WI38 (cell line): ENCODE results near the gene GSTT2.
A peak's percentile ranks its signal among the peaks of the same experiment; 100 is the strongest.
"Not testable (repeated sequence)": the region's sequence is repeated elsewhere in the genome, so short reads cannot be mapped to it uniquely, and the experiment has no call there.

Experiments
- H3K4me3 ChIP-seq: 2 replicates; pipeline ENCODE4 v1.5.1; 2011; ENCODE audit warnings: low read depth, mild to moderate bottlenecking, control low read depth, low read length
- TF ChIP-seq, protein P1 (sequence below): IDR thresholded peaks from 2 replicates; pipeline ENCODE4 v1.5.1; 2012; ENCODE audit warnings: low read depth, mild to moderate bottlenecking, control low read depth, low read length

GSTT2 gene

DNA sequence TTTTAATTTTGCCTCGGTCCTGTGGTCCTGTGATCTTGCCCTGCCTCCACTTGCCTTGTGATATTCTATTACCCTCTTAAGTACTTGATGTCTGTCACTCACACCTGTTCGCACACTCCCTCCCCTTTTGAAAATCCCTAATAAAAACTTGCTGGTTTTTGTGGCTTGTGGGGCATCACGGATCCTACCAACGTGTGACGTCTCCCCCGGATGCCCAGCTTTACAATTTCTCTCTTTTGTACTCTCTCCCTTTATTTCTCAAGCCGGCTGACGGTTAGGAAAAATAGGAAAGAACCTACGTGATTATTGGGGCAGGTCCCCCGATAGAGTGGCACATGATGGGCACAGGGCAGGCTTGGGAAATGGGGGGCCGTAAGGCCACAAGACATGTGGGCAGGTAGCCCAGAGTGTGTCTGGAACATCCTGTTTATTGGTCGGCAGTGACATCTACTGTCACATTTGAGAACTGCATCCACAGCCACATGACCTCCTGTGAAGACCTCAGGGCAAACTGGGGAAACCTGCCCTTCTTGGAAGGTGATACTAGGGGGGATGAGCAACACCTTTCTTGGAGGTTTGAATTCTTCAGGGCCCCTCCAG, 23.5 kb upstream of the GSTT2 start:
- not testable (repeated sequence) for H3K4me3 ChIP-seq
- TF ChIP-seq, protein P1, sequence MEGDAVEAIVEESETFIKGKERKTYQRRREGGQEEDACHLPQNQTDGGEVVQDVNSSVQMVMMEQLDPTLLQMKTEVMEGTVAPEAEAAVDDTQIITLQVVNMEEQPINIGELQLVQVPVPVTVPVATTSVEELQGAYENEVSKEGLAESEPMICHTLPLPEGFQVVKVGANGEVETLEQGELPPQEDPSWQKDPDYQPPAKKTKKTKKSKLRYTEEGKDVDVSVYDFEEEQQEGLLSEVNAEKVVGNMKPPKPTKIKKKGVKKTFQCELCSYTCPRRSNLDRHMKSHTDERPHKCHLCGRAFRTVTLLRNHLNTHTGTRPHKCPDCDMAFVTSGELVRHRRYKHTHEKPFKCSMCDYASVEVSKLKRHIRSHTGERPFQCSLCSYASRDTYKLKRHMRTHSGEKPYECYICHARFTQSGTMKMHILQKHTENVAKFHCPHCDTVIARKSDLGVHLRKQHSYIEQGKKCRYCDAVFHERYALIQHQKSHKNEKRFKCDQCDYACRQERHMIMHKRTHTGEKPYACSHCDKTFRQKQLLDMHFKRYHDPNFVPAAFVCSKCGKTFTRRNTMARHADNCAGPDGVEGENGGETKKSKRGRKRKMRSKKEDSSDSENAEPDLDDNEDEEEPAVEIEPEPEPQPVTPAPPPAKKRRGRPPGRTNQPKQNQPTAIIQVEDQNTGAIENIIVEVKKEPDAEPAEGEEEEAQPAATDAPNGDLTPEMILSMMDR, result peak; percentile 80

DNA sequence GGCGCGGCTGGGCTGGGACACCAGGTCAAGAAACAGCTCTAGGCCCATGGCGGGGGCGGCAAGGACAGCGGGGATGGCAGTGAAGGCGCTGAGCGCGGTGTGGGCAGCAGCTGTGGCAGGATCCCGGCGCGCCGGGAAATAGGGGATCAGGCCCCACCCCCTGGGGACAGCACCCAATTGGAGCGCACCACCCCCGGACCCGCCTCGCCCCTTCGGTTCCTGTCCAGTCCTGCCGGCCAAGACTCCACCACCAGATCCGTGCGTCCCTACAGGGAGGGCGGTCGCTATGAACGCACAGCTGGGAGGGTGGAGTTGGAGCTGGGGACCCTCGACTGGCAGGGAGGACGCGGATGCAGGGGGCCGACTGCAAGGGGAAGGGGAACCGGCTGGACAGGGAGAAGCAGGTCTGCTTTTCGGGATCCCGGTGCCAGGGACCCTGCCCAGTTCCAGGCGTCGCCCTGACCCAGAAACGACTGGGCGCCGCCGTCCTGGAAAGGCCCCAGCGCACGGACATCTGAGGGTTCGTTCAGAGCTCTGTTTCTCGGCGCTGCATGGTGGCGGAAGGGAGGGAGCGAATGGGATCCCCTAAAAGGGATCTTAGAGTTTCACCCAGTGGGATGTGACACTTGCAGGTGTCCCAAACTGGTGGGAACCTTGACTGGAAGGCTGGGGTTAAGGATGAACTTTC, 18.7 kb upstream of the GSTT2 start, which contains the start of gene GSTT2B:
TSS of gene GSTT2B (minus strand) at position 112 of the 688 bp plus-strand sequence. CDS start at position 48, 64 bp downstream.
- H3K4me3 ChIP-seq, result not testable (repeated sequence)

DNA sequence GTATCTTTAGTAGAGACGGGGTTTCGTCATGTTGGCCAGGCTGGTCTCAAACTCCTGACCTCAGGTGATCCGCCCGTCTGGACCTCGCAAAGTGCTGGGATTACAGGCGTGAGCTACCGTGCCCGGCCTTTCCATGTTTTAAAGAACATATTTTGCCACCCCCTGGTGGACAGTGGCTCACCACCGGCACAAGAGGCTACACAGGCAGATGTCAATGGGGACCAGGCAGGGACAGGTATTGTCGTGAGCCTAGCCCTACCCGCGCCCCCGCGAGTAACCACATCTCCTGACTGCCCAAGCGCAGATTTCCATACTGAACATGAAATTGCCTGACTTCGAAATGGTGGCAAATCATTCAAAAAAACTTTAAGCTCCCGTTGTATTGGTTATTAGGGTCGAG, 13.8 kb upstream of the GSTT2 start:
- H3K4me3 ChIP-seq, result not testable (repeated sequence)

DNA sequence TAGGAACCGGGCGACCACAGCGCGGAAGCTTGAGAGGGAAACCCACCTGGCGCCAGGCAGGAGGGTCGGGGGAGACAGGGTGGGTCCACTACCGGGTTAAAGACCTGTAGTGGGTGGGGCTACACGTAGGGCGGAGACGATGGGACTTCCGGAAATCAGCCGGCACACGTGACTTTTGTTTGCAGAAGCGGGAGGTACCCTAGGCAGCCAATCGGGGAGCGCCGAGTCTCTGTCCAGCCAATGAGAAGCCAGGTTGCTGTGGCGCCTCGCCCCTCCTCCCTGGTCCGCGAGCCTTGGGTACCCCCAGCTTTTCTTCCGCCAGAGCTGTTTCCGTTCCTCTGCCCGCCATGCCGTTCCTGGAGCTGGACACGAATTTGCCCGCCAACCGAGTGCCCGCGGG, 13.4 kb upstream of the GSTT2 start, which contains the start of gene DDTL:
TSS of gene DDTL (plus strand) at position 321 of the 400 bp plus-strand sequence. CDS start at position 348, 27 bp downstream.
- not testable (repeated sequence) for H3K4me3 ChIP-seq

DNA sequence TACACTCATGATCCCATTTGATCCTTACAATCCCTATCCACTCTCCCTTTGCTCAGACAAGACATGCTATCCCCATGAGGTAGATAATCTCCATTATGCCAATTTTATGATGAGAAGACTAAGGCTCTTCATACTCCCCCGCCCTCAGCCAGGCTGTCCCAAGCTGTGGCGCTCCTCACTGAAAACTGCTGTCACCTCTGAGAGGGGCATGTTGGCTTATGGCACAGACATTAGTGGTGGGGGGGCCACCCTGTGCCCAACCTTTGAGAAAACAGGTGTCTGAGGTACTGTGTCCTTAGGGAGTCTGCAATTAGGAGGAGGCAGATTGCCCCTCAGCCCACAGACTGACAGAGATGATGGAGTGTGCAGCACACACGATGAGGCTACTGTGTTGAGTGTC, 10.9 kb upstream of the GSTT2 start:
- TF ChIP-seq, protein P1, result no peak
- H3K4me3 ChIP-seq, result no peak overlapping the region

DNA sequence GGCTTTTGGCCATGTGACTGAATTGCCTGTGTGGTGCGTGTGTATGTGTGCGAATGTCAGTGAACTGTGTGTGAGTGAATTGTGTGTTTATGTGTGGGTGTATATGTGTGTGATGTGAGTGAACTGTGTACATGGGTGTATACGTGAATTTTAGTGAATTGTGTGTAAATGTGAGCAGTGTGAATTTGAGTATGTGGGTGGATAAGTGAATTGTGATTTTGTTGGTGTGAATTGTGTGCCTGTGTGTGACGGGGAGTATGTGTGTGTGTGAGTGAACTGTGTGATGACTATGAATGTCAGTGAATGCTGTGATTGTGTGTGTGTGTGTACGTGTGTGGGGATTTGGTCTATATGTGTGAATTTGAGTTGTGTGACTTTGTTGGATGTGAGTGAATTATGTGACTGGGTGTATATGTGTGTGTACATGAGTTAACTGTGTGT, 9.7 kb upstream of the GSTT2 start:
- no peak overlapping the region for H3K4me3 ChIP-seq
- TF ChIP-seq, protein P1, result no peak

DNA sequence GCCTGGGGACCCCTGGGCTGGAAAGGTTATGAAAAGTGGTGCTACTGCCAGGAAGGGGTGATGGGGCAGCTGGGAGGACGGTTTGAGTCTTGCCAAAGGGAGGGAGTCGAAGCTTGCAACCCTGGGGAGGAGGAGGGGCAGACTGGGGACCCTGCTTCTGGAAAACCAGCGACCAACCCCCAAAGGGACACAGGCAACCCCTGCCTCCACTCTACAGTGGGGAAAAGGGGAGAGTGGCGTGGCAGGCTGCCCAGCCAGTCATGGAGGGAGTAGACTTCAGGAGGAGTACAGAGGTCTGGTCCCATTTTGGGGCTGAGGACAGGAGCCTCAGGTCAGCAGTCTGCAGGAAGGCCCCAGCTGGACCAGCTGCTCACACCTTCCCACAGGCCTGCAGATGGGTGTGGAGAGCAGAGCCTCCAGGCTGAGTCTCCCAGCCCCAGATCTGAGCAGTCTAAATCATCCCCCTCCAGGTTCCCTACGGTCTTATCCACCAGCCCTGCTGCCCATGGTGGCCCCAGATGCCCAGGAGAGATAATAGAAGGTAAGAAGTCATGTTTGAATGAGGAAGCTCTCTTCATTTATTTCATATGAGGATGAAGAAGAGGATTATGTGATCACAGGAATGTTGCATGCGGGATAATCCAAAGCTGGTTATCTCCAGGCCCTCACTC, 9.0 kb upstream of the GSTT2 start:
- no peak overlapping the region for H3K4me3 ChIP-seq
- TF ChIP-seq, protein P1, result no peak

DNA sequence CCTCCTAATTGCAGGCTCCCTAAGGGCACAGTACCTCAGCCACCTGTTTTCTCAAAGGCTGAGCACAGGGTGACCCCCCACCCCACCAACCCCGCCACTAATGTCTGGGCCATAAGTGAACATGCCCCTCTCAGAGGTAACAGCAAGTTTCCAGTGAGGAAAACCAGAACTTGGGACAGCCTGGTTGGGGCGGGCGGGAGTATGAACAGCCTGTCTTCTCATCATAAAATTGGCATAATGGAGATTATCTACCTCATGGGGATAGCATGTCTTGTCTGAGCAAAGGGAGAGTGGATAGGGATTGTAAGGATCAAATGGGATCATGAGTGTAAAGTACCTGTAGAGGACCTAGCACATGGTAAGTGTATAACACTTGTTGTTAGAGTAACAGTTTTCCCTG, 8.0 kb upstream of the GSTT2 start:
- not testable (repeated sequence) for H3K4me3 ChIP-seq

DNA sequence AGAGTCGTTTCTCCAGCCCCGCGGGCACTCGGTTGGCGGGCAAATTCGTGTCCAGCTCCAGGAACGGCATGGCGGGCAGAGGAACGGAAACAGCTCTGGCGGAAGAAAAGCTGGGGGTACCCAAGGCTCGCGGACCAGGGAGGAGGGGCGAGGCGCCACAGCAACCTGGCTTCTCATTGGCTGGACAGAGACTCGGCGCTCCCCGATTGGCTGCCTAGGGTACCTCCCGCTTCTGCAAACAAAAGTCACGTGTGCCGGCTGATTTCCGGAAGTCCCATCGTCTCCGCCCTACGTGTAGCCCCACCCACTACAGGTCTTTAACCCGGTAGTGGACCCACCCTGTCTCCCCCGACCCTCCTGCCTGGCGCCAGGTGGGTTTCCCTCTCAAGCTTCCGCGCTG, 5.6 kb upstream of the GSTT2 start, which contains the start of gene DDT:
TSS of gene DDT (minus strand) at position 97 of the 400 bp plus-strand sequence. CDS start at position 70, 27 bp downstream.
- not testable (repeated sequence) for H3K4me3 ChIP-seq

DNA sequence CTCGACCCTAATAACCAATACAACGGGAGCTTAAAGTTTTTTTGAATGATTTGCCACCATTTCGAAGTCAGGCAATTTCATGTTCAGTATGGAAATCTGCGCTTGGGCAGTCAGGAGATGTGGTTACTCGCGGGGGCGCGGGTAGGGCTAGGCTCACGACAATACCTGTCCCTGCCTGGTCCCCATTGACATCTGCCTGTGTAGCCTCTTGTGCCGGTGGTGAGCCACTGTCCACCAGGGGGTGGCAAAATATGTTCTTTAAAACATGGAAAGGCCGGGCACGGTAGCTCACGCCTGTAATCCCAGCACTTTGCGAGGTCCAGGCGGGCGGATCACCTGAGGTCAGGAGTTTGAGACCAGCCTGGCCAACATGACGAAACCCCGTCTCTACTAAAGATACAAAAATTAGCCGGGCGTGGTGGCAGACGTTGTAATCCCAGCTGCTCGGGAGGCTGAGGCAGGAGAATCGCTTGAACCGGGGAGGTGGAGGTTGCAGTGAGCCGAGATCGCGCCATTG, 5.0 kb upstream of the GSTT2 start:
- H3K4me3 ChIP-seq, result not testable (repeated sequence)

DNA sequence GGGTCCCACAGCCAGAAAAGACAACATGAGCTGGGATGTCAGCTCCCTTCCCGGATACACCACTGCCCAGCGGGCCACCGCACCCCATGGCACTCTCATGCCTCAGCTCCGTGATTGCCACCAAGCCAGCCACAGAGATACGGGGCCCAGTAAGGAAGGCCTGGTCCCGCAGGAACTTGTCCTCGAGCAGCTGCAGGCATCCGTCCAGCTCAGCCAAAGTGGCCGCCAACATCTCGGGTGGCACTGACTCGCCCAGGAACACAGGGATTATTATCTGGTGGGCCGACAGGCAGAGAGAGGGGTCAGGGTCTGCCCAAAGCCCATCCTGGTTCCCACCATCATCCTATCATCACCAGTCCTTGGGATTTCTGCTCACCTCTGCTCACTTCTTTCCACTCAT, 2.6 kb upstream of the GSTT2 start:
- not testable (repeated sequence) for H3K4me3 ChIP-seq

DNA sequence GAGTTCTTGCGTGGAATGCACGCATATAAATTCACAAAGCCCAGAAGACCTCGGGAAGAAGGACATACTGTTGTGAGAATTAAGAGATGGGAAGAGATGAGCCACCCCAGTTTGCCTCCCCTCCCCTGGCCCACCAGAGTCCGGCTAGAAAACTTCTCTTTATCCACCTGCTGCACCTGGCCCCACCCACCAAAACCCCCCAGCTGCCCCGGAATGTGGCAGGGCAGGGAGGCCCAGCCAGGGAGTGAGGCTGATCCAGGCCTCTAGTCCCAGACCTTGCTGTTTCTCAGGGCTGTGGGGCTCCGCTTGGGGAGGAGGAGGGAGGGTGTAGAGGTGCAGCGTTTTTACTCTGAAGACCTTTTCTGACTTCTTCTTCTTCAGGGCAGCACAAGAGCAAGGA, 633 bp downstream of the GSTT2 start:
- H3K4me3 ChIP-seq, result not testable (repeated sequence)
